NCI-H2081 treated with DMSO at 0.1 percent for 48 hours (cell line): ENCODE measurements around the gene SIGLEC7.
"Not testable (repeated sequence)": the region's sequence is repeated elsewhere in the genome, so short reads cannot be mapped to it uniquely, and the experiment has no call there.

Experiments used
- DNase-seq: peaks from one replicate; lab custom pipeline; 2025; lab: John Stamatoyannopoulos, UW

SIGLEC7 gene

GRCh38 chr19:51139299-51140014, 2.6 kb upstream of the SIGLEC7 start:
- no peak for DNase-seq

- no peak for DNase-seq
Observed at GRCh38 chr19:51140441-51140840, 1.7 kb upstream of the SIGLEC7 start.

GRCh38 chr19:51141181-51141580, 920 bp upstream of the SIGLEC7 start:
- DNase-seq, result no peak

- not testable (repeated sequence) for DNase-seq
Observed at GRCh38 chr19:51142809-51143475, 841 bp downstream of the SIGLEC7 start.

- no peak for DNase-seq
Observed at GRCh38 chr19:51143486-51143885, 1.4 kb downstream of the SIGLEC7 start.

GRCh38 chr19:51144482-51145045, 2.5 kb downstream of the SIGLEC7 start:
- no peak for DNase-seq

GRCh38 chr19:51145916-51146493, 3.9 kb downstream of the SIGLEC7 start:
- DNase-seq, result no peak

- DNase-seq, result no peak
Observed at GRCh38 chr19:51146751-51147150, 4.7 kb downstream of the SIGLEC7 start.

- no peak for DNase-seq
Observed at GRCh38 chr19:51147663-51148062, 5.6 kb downstream of the SIGLEC7 start.

GRCh38 chr19:51148580-51148979, 6.5 kb downstream of the SIGLEC7 start:
- DNase-seq, result no peak

- DNase-seq, result no peak
Observed at GRCh38 chr19:51150627-51151026, 8.5 kb downstream of the SIGLEC7 start.

GRCh38 chr19:51156710-51157109, 14.6 kb downstream of the SIGLEC7 start:
- DNase-seq, result no peak

- DNase-seq, result no peak
Observed at GRCh38 chr19:51157265-51157664, 15.2 kb downstream of the SIGLEC7 start.

GRCh38 chr19:51158474-51159129, 16.5 kb downstream of the SIGLEC7 start:
- DNase-seq, result no peak

GRCh38 chr19:51159656-51160055, 17.6 kb downstream of the SIGLEC7 start:
- DNase-seq, result no peak

- no peak for DNase-seq
Observed at GRCh38 chr19:51161266-51161665, 19.2 kb downstream of the SIGLEC7 start.

GRCh38 chr19:51161867-51162496, 19.9 kb downstream of the SIGLEC7 start:
- DNase-seq, result no peak

GRCh38 chr19:51163257-51163656, 21.2 kb downstream of the SIGLEC7 start:
- DNase-seq, result no peak

GRCh38 chr19:51164215-51164614, 22.1 kb downstream of the SIGLEC7 start:
- DNase-seq, result no peak

- DNase-seq, result no peak
Observed at GRCh38 chr19:51166846-51167490, 24.9 kb downstream of the SIGLEC7 start.

- DNase-seq, result no peak
Observed at GRCh38 chr19:51168564-51169282, 26.6 kb downstream of the SIGLEC7 start.
